HG03378 (cell line): ENCODE measurements around the gene NRAS.
"Not testable (repeated sequence)": the region's sequence is repeated elsewhere in the genome, so short reads cannot be mapped to it uniquely, and the experiment has no call there.

Experiments used
- ATAC-seq: cut with Tn5 transposase; IDR thresholded peaks from one replicate; pipeline ENCODE4 v1.9.1; 2021; ENCODE audit warnings: mild to moderate bottlenecking, moderate library complexity; ENCODE audit not compliant: unreplicated experiment

NRAS gene

GRCh38 chr1:114716304-114717170, at the start of gene NRAS:
Gene NRAS, minus strand, starts transcription at chr1:114716771. Its CDS starts 611 bp downstream, at chr1:114716160.
- peak; percentile 87 for ATAC-seq

- ATAC-seq = no peak
These were observed 48.1 kb upstream of the NRAS start for GRCh38 chr1:114764689-114765088.

DNA sequence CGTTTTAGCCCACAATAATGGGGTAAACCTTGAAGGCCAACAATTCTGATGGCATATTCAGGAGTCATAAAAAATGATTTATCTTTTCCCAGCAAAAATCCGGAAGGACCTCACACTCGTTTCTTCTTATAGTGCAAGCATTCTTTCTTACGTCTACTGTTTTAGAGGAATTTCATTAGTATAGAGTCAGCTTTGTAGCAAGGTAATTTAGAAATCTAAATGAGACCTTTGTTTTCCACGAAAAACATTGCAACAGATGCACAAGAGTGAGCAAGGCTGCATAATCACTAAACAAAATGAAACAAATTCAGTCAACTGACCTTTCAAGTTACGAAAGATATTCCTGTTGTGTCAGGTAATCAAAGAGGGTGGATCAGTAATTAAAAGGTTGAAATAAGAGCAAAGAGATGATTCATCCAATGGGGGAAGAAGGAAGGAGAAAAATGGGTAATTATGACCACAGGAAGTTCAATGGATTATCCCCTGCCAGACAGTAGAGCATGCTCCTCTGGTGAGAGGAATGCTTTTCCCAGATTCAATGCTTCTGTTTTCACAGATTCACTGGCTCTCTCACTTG, 41.8 kb upstream of the NRAS start:
- ATAC-seq = no peak

DNA sequence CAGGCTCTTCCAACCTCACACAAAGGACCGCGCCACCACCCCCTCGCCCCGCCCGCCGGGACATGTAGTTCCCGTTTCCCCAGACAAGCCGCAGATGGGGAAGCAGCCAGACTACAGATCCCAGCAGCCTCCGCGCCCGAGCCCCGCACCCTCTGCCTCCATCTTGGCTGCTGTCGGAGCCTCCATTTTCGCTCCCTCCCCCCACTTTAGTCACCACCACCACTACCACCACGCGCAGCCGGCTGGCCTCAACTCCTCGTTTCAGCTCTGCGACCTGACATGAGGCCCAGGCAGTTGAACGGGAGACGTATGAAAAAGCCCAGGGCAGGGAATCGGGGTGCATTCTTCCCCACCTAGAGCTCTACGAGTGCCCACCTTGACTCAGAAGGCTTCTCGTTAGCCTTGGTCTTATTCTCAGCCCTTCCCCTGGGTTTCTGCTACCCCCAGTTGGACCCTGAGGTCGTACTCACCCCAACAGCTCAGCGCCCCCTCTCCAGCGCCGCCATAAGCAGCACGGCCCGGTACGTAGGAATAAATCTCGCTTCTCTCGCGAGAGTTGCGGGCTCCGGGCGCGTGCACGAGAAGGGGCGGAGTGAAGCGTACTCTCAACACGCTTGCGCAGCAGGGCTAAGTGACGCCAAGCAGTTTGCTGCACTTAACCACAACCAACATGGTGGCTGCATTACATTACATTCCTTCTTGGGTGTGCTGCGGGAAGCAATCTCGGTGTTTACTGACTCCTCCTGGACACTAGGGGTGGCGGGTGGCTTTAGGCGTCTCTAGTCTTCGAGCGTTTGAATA, 41.1 kb upstream of the NRAS start, which contains the start of gene CSDE1:
CSDE1 (minus strand) TSS at position 530 of the 801 bp plus-strand sequence. CDS start 18,094 bp downstream, outside the sequence.
- peak; percentile 75 for ATAC-seq

DNA sequence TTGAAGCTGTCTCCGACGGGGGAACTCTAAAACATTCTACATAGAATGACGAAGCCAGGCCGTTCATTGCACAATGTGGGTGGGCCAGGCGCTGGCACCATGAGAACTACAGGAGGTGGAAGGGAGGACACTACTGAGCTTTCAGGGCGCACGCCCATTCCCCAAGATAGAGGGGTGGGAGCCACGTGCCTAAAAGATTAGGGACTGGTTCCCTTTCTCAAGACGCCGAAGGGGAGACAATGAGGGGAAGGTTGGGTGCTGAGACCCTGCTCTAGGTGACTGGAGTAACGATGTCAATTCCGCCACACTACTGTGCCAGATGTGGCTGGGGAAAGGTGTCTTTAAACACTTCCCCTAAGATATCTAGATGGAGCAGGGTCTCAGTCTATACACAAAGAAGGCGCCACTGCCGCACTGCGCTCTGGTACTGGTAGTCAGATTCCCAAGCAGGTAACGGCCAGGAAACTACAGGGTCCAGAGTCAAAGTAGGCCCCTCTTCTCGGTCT, 40.4 kb upstream of the NRAS start:
- ATAC-seq = peak; percentile 11

DNA sequence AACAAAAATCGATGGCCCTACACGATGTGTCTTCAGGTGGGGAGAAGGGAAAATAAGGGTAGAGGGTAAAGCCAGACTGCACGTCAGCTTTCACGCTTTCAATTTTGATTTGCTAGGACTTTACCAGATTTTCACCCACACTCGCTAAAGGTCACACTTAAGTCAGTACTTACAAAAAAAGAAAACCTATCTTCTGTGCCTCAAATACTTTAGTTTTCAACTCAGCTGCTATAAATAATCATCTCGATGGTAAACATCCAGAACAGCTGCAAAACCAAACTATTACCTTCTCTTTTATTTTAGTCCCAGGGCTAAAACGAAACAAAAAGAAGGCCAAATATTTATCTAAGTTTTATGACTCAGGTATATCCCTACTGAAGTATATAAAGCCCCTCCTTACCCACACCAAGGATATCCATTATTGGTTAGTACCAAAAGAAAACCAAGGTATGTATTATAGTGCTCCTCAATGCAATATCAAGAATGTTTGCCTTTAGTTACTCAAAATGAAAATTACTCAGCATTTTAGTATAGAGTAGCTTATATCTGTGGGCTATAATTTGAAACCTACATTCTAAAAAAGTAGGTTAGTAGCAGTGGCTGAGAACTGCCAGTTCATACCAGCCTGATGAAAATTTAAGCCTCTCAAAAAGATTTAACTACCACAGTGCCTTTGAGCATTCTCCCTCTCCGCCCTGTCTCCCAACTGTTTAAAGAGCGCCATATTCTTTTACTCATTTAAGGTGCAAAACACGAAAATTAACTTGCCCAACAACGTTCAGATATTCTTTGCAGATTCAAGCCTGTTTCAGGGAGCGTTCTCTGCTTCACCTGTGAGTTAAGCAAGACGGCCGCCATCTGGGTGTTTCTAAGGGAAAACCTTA, 39.7 kb upstream of the NRAS start:
- peak; percentile 43 for ATAC-seq

DNA sequence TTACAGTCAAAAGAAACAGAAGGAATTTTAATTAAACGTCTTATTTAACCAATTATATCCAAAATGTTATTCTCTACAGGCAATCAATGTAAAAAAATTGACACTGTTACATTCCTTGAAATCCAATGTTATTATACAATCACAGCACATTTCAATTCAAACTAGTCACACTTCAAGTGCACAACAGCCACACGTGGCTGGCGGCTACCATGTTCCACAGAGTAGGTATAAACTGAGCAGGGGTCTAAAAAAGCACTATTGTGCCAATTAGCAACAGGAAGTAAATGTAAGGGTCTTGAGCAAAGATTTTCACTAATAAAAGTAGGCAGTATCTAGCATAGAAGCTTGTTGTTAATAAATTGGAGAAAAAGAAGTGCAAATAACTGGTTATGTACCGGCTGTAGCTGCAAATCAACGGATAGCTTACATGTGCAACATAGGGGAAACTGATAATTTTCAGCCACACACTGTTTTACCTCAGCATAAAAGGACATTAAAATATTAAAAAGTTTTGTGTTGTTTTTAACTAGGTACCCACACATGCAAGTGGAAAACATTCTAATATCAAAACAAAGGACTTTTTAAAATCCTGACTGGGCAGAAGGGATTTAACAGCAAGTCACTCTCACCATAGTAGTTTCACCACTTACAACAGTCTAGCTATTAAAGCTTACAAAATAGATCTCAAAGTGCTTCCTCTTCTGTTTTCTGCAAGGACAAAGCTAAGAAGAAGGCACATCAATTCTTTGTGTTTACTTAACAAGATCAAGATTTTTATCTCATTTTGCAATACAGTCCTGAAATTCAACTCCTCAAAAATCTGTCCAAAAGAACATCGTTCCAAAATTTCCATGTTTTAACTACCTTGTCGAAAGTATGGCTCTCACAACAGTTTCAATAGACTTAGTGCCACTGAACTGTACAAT, 38.7 kb upstream of the NRAS start:
- ATAC-seq = no peak

GRCh38 chr1:114753702-114754101, 37.1 kb upstream of the NRAS start:
- not testable (repeated sequence) for ATAC-seq

- ATAC-seq = no peak
These were observed 36.6 kb upstream of the NRAS start for GRCh38 chr1:114753143-114753542.

- ATAC-seq = no peak
These were observed 34.2 kb upstream of the NRAS start for GRCh38 chr1:114750780-114751179.

- ATAC-seq = no peak
These were observed 33.3 kb upstream of the NRAS start for GRCh38 chr1:114749835-114750234.

DNA sequence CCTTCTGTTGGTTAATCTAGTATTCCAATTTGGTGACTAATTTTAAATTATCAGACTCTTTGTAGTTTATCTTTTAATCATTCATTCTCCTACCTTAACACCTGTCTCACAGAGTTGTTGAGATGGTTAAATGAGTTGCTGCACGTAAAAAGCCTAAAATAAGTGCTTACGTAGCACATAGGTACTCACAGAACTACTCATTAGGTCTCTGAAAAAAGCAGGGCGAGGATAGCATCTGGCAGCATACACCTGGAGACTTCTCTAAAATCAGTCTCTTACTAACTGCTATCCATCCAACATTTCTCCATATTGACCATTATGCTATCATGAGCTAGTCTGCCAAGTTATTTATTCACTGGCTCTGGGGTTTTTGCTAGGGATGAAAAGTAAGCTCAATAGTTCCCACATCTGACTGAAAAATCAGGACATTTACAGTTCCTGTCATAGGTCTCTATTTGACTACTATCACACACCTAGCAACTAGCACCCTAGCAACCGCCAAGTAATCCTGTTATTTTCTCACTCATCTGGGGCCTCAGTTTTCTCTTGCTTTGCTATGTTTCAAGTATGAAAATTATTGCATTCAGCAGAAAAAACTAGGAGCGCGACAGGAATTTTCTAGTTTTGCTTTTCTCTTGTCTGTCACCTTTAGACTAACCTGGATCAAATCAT, 30.0 kb upstream of the NRAS start:
- no peak for ATAC-seq

GRCh38 chr1:114745291-114745690, 28.7 kb upstream of the NRAS start:
- no peak for ATAC-seq

DNA sequence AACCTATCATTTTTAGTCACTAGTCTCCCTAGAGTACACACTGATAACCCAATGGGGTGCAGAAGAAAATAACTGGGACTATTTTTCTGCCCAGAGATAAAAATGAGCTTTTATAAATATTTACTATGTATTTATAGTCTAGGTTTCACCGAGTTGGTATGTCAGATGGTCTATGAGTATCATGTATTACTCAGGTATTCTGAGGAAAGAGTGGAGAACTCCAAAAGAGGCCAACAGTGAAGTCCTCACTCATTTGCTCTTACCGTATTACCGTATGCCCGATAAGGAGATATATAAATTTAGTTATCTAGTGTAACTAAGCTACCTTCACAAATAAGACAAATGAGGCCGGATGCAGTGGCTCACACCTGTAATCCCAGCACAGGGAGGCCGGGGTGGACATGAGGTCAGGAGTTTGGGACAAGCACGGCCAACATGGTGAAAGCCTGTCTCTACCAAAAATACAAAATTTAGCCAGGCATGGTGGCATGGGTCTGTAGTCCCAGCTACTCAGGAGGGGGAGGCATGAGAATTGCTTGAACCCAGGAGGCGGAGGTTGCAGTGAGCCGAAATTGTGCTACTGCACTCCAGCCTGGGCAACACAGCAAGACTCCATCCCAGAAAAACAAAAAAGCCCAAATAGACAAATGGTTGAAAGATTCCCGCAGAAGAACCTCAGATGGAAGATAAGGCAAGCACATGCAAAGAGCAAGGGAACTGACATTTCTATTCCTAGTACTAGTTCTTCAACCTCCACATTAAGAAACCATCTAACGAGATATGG, 25.6 kb upstream of the NRAS start:
- no peak for ATAC-seq

DNA sequence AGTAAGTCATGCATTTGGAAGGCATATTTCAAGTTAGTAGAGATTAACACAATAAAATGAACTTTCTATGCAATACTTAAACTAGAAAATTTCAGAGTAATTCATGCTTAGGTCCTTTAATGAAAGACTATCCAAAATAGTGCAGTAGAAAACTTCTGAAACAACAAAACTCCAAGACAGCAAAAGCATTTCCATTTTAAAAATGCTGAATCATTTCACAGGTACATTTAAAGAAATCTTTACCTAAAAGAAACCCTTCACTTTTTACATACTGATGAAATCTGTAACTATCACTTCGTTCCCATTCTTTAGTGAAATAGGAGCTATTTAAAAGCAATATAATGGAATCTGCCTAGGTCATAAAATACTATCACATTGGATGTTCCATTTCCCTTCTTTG, 23.8 kb upstream of the NRAS start:
- no peak for ATAC-seq

DNA sequence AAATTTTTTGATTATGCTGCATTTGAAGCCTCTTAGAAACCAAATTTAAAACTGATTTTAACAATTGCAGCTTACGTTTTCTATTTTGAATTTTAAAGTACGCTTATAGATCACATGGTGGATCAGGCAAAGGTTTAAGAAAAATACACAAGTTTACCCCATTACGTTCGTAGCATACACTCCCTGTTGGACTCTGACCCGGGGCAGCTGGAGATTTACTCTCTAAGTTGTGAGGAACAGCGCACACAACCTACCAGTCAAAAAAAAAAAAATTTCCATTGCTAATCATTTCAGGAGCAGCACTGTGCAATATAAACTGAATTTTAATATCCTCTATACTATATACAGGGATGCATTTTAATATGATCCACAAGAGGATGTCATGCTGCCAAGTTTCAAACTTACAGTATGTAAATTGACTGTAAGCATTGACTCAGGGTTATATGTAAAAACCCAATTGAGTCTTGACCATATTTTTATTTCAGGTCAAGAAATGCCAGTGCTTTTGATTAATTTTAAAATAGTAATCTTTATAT, 20.8 kb upstream of the NRAS start:
- no peak for ATAC-seq

GRCh38 chr1:114735479-114735878, 18.9 kb upstream of the NRAS start:
- ATAC-seq = no peak

DNA sequence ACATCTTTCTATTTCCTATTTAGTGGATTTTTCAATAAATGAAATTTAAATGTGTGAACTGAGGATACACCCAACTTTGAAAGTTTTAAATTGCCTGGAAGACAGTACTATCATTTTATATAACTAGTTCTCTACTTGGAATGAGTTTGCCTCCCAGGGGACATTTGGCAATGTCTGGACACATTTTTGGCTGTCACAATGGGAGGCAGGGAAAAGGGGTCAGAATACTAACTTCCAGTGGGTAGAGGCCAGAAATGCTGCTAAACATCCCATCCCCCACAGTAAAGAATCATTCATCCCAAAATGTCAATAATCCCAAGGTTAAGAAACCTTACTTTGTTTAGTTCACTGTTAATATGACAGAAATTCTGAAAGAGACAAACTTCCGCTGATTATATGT, 13.2 kb upstream of the NRAS start:
- no peak for ATAC-seq
